DND-41 (cell line): ENCODE measurements around the gene NRXN3.

Experiments used
- EZH2 ChIP-seq: IDR thresholded peaks from 3 replicates; pipeline ENCODE4 v1.6.1; 2012; ENCODE audit warnings: borderline replicate concordance, low read depth, mild to moderate bottlenecking, moderate library complexity, low read length, inconsistent platforms; ENCODE audit not compliant: severe bottlenecking
- TF ChIP-seq, protein P1 (sequence below): IDR thresholded peaks from 2 replicates; pipeline ENCODE4 v1.5.1; 2012; ENCODE audit warnings: borderline replicate concordance, low read length, moderate library complexity, mild to moderate bottlenecking; ENCODE audit not compliant: poor library complexity, severe bottlenecking; ENCODE audit errors: extremely low read depth

DNA sequence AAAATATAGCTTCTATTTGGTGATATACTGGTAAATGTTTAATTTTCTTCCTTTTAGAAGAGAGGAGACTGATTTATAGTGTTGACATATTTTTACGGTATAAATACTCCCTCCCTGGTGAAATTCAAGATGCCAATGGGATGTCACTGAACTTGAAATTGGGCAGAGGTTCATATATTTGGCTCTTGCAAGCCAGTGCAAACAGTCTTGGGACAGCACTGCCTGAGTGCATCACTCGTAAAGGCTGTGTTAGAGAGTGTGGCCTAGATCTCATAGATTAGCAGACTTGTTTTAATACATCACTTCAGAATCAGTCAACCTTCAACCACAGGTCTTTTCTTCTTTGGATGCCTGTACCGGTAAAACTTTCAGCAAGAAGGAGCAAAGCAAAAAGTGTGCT, 681.0 kb downstream of the NRXN3 start:
- TF ChIP-seq, protein P1, sequence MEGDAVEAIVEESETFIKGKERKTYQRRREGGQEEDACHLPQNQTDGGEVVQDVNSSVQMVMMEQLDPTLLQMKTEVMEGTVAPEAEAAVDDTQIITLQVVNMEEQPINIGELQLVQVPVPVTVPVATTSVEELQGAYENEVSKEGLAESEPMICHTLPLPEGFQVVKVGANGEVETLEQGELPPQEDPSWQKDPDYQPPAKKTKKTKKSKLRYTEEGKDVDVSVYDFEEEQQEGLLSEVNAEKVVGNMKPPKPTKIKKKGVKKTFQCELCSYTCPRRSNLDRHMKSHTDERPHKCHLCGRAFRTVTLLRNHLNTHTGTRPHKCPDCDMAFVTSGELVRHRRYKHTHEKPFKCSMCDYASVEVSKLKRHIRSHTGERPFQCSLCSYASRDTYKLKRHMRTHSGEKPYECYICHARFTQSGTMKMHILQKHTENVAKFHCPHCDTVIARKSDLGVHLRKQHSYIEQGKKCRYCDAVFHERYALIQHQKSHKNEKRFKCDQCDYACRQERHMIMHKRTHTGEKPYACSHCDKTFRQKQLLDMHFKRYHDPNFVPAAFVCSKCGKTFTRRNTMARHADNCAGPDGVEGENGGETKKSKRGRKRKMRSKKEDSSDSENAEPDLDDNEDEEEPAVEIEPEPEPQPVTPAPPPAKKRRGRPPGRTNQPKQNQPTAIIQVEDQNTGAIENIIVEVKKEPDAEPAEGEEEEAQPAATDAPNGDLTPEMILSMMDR, result no peak
- TF ChIP-seq EZH2, result no peak
